ENCODE results near the gene ERGIC3.

Gene ERGIC3

DNA sequence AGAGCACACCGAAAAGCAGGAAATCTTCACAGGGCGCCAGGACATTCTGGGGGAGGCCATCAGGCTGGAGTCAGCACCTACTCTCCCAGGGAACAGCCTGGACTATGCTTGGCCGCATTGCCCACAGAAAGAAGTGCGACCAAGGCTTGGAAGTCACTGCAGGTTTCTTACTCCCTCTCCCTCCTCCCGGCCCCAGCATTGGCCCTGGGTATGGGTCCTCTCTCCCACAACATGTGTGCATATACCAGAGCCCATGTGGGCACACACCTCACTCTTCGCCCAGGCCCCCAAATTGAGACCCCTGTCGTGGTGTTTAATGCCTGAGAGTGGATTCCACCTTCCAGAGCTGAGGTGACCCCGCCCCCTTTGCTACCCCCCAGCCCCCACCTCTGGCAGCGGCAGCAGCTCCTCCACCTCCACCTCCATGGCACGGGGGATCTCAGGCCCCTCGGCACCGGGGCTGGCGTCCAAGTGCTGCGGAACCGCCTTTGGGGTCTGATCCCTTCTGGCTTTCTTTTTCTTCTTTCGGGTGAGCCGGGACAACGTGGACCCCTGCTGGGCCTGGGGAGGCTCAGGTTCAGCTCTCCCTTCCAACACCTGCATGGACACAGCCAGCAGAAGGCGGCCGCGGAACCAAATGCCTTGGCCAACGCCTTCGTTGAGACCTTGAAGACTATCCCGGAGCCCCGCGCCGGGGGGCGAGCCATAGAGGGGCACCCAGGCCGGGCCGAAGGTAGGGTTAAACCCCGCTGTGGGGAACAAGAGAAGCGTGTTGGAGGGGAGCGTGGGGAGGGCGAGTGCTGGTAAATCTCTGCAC lies 58.5 kb downstream of the ERGIC3 start:
- no CpG with 5 or more reads among the region's 34 CpGs for WGBS (ENCODE audit: extremely low coverage, insufficient coverage, low lambda C conversion rate)
- no peak for DNase-seq

DNA sequence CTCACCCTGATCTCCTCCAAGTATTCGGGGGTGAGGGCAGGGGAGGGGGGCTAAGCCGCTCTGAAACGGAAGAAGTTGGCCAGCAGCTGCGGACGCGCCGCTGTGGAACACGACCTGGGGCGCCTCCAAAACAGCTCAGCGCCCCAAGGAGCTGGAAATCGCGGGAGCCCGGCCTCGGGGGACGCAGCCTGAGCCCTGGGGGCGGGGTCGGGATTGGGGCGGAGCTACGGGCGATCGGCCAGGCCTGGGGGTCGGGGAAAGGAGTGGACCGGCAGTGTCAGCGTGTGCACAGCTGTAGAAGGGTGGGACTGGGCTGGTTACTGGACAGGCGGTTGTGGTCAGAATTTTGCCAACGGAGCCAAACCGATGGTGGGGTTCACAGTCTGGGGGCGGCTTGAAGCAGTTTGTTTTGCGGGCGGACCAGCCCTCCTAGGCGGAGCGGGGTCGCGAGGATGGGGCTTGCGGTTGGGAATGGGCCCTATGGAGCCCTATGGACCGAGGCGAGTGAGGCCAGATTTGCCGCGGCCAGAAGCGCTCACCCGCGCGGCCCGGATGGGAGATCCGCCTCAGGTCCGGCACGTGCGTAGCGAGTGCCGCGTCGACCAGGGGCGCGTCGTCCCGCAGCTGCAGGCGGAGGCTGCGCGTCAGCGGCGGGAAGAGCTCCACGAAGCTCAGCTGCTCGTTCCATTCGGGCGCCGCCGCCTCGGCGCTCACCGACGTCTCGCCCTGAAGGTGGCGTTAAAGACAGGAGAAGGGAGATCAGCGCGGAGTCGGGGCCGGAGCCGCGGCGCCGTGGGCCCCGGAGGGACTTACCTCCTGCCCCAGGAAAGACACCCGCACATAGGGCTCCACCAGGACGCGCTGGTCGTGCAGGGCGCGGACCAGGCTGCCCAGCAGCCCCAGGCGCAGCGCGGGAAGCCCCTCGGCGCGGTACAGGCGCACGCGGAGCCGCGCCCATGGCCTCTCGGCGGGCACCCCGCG lies 59.4 kb downstream of the ERGIC3 start:
- H4K8ac ChIP-seq (ENCODE audit: low read depth, low read length): no peak overlapping the region
- H3K23ac ChIP-seq (ENCODE audit: low read length): peak overlapping the region; percentile 16
- no peak overlapping the region for H3K4ac ChIP-seq (ENCODE audit: low read depth, low read length)
- WGBS (ENCODE audit: extremely low coverage, insufficient coverage, low lambda C conversion rate): no CpG with 5 or more reads among the region's 103 CpGs
- H3K18ac ChIP-seq (ENCODE audit: low read length): no peak overlapping the region
- no peak overlapping the region for H3K27ac ChIP-seq (ENCODE audit: low read depth, low read length)
- H3K36me3 ChIP-seq (ENCODE audit: control insufficient read depth, insufficient read depth, low read length): no peaks in the 10 kb centered on the region
- no peak overlapping the region for H2BK5ac ChIP-seq (ENCODE audit: low read length)
- peak overlapping the region; percentile 83 for H3K56ac ChIP-seq (ENCODE audit: low read length)
- H2BK120ac ChIP-seq (ENCODE audit: low read depth, low read length): no peak overlapping the region
- DNase-seq: peak; percentile 87
- peak overlapping the region; percentile 89 for H3K4me2 ChIP-seq (ENCODE audit: low read length)
- H4K5ac ChIP-seq (ENCODE audit: low read length): no peak overlapping the region
- no peaks in the 10 kb centered on the region for H3K4me1 ChIP-seq (ENCODE audit: control insufficient read depth, low read depth, low read length)
- H2BK15ac ChIP-seq (replicated peaks; ENCODE audit: low read depth): no peak overlapping the region
- H2AK5ac ChIP-seq (ENCODE audit: low read length): no peak overlapping the region
- no peaks in the 10 kb centered on the region for H3K79me1 ChIP-seq (ENCODE audit: low read length)
- H3K9ac ChIP-seq (ENCODE audit: low read length): peak overlapping the region; percentile 66
- peaks cover 4% of the 10 kb centered on the region for H3K27me3 ChIP-seq (ENCODE audit: insufficient read depth, low read length, poor library complexity)
- H3K79me2 ChIP-seq (ENCODE audit: control insufficient read depth, insufficient read depth, low read length): no peaks in the 10 kb centered on the region
- peak overlapping the region; percentile 27 for H3K4me3 ChIP-seq (ENCODE audit: low read length)

More for the DNA sequence above, 58.5 kb downstream of the ERGIC3 start:
- Histone ChIP-seq H3K4me1 (ENCODE audit: control insufficient read depth, low read depth, low read length) (no peaks in the 10 kb centered on the region), H2BK120ac (ENCODE audit: low read depth, low read length) (no peak overlapping the region), H2AK5ac (ENCODE audit: low read length) (no peak overlapping the region), H3K27me3 (ENCODE audit: insufficient read depth, low read length, poor library complexity) (peaks cover 4% of the 10 kb centered on the region), H3K36me3 (ENCODE audit: control insufficient read depth, insufficient read depth, low read length) (no peaks in the 10 kb centered on the region), H3K4me3 (ENCODE audit: low read length) (peak overlapping the region; percentile 6), H4K5ac (ENCODE audit: low read length) (no peak overlapping the region), H3K56ac (ENCODE audit: low read length) (peak overlapping the region; percentile 83), H4K8ac (ENCODE audit: low read depth, low read length) (no peak overlapping the region), H3K4ac (ENCODE audit: low read depth, low read length) (no peak overlapping the region), H3K18ac (ENCODE audit: low read length) (no peak overlapping the region), H2BK15ac (replicated peaks; ENCODE audit: low read depth) (no peak overlapping the region), H3K79me1 (ENCODE audit: low read length) (no peaks in the 10 kb centered on the region), H3K23ac (ENCODE audit: low read length) (no peak overlapping the region), H2BK5ac (ENCODE audit: low read length) (no peak overlapping the region), H3K4me2 (ENCODE audit: low read length) (peak overlapping the region; percentile 89), H3K9ac (ENCODE audit: low read length) (peak overlapping the region; percentile 66), H3K79me2 (ENCODE audit: control insufficient read depth, insufficient read depth, low read length) (no peaks in the 10 kb centered on the region), H3K27ac (ENCODE audit: low read depth, low read length) (no peak overlapping the region)

DNA sequence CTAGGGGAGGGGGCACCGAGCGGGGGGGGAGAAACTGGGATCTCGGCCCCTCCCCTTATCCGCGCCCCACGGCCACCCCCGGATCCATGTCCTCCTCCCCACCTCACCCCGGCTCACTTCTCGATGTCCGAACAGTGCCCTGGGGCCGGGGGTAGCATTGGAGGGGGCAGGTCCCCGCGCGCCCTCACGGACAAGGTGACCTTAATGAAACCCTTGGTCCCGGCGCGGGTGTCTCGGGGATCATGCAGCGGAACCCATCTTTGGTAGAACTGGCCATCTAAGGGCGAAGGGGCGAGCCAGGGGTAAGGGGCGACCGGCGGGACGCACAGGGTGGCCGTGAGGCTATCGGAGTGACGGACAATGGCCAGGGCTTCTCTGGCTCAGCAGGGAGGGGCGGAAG lies 60.1 kb downstream of the ERGIC3 start:
- H2BK120ac ChIP-seq (ENCODE audit: low read depth, low read length): no peak overlapping the region
- no peak overlapping the region for H2AK5ac ChIP-seq (ENCODE audit: low read length)
- H4K8ac ChIP-seq (ENCODE audit: low read depth, low read length): no peak overlapping the region
- no peaks in the 10 kb centered on the region for H3K36me3 ChIP-seq (ENCODE audit: control insufficient read depth, insufficient read depth, low read length)
- no peak for DNase-seq
- no peak overlapping the region for H2BK5ac ChIP-seq (ENCODE audit: low read length)
- H3K27me3 ChIP-seq (ENCODE audit: insufficient read depth, low read length, poor library complexity): peaks cover 4% of the 10 kb centered on the region
- no peak overlapping the region for H4K5ac ChIP-seq (ENCODE audit: low read length)
- no peak overlapping the region for H3K4ac ChIP-seq (ENCODE audit: low read depth, low read length)
- no peak overlapping the region for H2BK15ac ChIP-seq (replicated peaks; ENCODE audit: low read depth)
- H3K9ac ChIP-seq (ENCODE audit: low read length): no peak overlapping the region
- no peak overlapping the region for H3K23ac ChIP-seq (ENCODE audit: low read length)
- no peak overlapping the region for H3K4me3 ChIP-seq (ENCODE audit: low read length)
- no peaks in the 10 kb centered on the region for H3K79me2 ChIP-seq (ENCODE audit: control insufficient read depth, insufficient read depth, low read length)
- WGBS (ENCODE audit: extremely low coverage, insufficient coverage, low lambda C conversion rate): no CpG with 5 or more reads among the region's 30 CpGs
- no peaks in the 10 kb centered on the region for H3K4me1 ChIP-seq (ENCODE audit: control insufficient read depth, low read depth, low read length)
- no peak overlapping the region for H3K4me2 ChIP-seq (ENCODE audit: low read length)
- H3K56ac ChIP-seq (ENCODE audit: low read length): peak overlapping the region; percentile 83
- no peaks in the 10 kb centered on the region for H3K79me1 ChIP-seq (ENCODE audit: low read length)
- H3K27ac ChIP-seq (ENCODE audit: low read depth, low read length): no peak overlapping the region
- no peak overlapping the region for H3K18ac ChIP-seq (ENCODE audit: low read length)

DNA sequence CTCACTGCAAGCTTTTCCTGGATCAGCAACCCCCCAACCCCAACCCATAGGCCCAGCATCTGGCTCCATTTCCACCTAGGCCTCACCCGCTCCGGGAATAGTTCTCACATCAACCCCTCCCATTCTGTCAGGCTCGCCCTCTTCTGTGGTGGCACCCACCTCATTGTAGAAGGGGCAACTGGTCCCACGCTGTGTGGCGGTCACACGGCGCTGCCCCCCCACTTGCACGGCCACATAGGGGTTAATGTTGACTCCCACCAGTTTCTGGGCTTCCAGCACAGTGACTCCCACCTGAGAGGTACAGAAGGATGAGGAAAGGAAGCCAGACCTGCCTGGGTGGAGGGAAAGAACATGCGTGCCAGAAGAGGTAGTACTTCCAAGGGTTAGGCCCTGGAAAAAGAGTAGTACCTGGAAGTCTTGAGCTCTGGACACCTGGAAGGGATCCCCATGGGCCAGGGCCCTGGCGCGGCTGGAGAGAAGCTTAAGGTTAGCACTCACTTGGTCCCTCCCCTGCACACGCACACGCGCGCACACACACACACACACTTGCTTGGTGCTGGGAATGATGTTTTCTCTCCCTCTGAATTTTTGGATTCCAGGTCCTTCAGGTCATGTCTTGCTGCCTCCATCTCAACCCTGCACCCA lies 61.1 kb downstream of the ERGIC3 start:
- H4K8ac ChIP-seq (ENCODE audit: low read depth, low read length): no peak overlapping the region
- DNase-seq: no peak
- no peak overlapping the region for H2BK5ac ChIP-seq (ENCODE audit: low read length)
- peaks cover 4% of the 10 kb centered on the region for H3K27me3 ChIP-seq (ENCODE audit: insufficient read depth, low read length, poor library complexity)
- H3K23ac ChIP-seq (ENCODE audit: low read length): no peak overlapping the region
- no peak overlapping the region for H2AK5ac ChIP-seq (ENCODE audit: low read length)
- no peak overlapping the region for H2BK120ac ChIP-seq (ENCODE audit: low read depth, low read length)
- no peak overlapping the region for H3K4ac ChIP-seq (ENCODE audit: low read depth, low read length)
- H3K56ac ChIP-seq (ENCODE audit: low read length): no peak overlapping the region
- no peak overlapping the region for H3K9ac ChIP-seq (ENCODE audit: low read length)
- no peak overlapping the region for H2BK15ac ChIP-seq (replicated peaks; ENCODE audit: low read depth)
- no peak overlapping the region for H4K5ac ChIP-seq (ENCODE audit: low read length)
- H3K27ac ChIP-seq (ENCODE audit: low read depth, low read length): no peak overlapping the region
- no peak overlapping the region for H3K18ac ChIP-seq (ENCODE audit: low read length)
- H3K4me1 ChIP-seq (ENCODE audit: control insufficient read depth, low read depth, low read length): no peaks in the 10 kb centered on the region
- no CpG with 5 or more reads among the region's 15 CpGs for WGBS (ENCODE audit: extremely low coverage, insufficient coverage, low lambda C conversion rate)
- H3K36me3 ChIP-seq (ENCODE audit: control insufficient read depth, insufficient read depth, low read length): no peaks in the 10 kb centered on the region
- H3K4me3 ChIP-seq (ENCODE audit: low read length): no peak overlapping the region
- no peaks in the 10 kb centered on the region for H3K79me2 ChIP-seq (ENCODE audit: control insufficient read depth, insufficient read depth, low read length)
- no peak overlapping the region for H3K4me2 ChIP-seq (ENCODE audit: low read length)
- no peaks in the 10 kb centered on the region for H3K79me1 ChIP-seq (ENCODE audit: low read length)

DNA sequence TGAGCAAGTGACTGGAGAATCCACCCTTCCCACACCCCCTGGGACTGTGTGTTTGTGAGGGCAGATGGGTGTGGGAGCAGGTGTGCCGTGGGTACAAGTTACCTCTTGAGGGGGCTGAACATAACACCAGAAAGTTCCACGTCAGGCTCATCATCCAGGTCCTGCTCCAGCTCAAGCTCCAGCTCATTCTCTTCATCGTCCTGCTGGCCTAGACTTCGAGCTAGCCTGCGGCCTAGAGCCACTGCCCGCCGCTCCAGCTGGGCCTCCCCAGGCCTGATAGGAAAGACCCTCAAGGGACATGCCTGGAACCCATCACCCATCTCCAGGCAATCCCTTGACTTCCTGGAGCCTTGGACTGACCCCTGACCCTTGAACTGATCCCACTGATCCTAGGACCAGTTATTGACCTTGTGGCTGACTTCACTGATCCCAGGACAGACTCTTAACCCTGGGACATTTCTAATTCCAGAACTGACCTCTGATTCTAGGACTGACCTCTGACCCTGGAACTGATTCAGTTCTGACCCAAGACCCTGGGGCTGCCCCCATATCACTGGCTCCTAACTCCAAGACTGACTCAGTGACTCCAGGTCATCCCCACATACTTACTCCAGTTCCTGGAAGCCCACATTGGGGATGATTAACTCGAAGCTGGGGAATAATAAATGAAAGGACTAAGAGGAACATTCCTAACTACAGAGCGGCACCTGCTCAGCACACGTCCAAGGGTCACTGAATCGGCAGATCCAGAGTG lies 62.0 kb downstream of the ERGIC3 start:
- H3K23ac ChIP-seq (ENCODE audit: low read length): no peak overlapping the region

More for the DNA sequence above, 62.0 kb downstream of the ERGIC3 start:
- H3K79me2 ChIP-seq (ENCODE audit: control insufficient read depth, insufficient read depth, low read length): no peaks in the 10 kb centered on the region
- H3K27ac ChIP-seq (ENCODE audit: low read depth, low read length): no peak overlapping the region
- H3K18ac ChIP-seq (ENCODE audit: low read length): no peak overlapping the region
- no peak overlapping the region for H2BK120ac ChIP-seq (ENCODE audit: low read depth, low read length)
- no peak overlapping the region for H2AK5ac ChIP-seq (ENCODE audit: low read length)
- no peak overlapping the region for H4K5ac ChIP-seq (ENCODE audit: low read length)
- H2BK5ac ChIP-seq (ENCODE audit: low read length): no peak overlapping the region
- H3K56ac ChIP-seq (ENCODE audit: low read length): no peak overlapping the region
- no CpG with 5 or more reads among the region's 11 CpGs for WGBS (ENCODE audit: extremely low coverage, insufficient coverage, low lambda C conversion rate)
- no peak overlapping the region for H3K4ac ChIP-seq (ENCODE audit: low read depth, low read length)
- no peak overlapping the region for H3K9ac ChIP-seq (ENCODE audit: low read length)
- no peak overlapping the region for H3K4me3 ChIP-seq (ENCODE audit: low read length)
- no peak overlapping the region for H2BK15ac ChIP-seq (replicated peaks; ENCODE audit: low read depth)
- H4K8ac ChIP-seq (ENCODE audit: low read depth, low read length): no peak overlapping the region
- H3K79me1 ChIP-seq (ENCODE audit: low read length): no peaks in the 10 kb centered on the region
- DNase-seq: no peak
- H3K27me3 ChIP-seq (ENCODE audit: insufficient read depth, low read length, poor library complexity): peaks cover 4% of the 10 kb centered on the region
- no peak overlapping the region for H3K4me2 ChIP-seq (ENCODE audit: low read length)
- no peaks in the 10 kb centered on the region for H3K36me3 ChIP-seq (ENCODE audit: control insufficient read depth, insufficient read depth, low read length)
- no peaks in the 10 kb centered on the region for H3K4me1 ChIP-seq (ENCODE audit: control insufficient read depth, low read depth, low read length)
